ENCODE results near the gene LTB.
A peak's percentile ranks its signal among the peaks of the same experiment; 100 is the strongest.

LTB gene

DNA sequence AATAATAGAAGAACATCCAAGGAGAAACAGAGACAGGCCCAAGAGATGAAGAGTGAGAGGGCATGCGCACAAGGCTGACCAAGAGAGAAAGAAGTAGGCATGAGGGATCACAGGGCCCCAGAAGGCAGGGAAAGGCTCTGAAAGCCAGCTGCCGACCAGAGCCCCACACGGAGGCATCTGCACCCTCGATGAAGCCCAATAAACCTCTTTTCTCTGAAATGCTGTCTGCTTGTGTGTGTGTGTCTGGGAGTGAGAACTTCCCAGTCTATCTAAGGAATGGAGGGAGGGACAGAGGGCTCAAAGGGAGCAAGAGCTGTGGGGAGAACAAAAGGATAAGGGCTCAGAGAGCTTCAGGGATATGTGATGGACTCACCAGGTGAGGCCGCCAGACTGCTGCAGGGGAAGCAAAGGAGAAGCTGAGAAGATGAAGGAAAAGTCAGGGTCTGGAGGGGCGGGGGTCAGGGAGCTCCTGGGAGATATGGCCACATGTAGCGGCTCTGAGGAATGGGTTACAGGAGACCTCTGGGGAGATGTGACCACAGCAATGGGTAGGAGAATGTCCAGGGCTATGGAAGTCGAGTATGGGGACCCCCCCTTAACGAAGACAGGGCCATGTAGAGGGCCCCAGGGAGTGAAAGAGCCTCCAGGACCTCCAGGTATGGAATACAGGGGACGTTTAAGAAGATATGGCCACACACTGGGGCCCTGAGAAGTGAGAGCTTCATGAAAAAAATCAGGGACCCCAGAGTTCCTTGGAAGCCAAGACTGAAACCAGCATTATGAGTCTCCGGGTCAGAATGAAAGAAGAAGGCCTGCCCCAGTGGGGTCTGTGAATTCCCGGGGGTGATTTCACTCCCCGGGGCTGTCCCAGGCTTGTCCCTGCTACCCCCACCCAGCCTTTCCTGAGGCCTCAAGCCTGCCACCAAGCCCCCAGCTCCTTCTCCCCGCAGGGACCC, 7.8 kb downstream of the LTB start:
- DNase-seq: no peak

DNA sequence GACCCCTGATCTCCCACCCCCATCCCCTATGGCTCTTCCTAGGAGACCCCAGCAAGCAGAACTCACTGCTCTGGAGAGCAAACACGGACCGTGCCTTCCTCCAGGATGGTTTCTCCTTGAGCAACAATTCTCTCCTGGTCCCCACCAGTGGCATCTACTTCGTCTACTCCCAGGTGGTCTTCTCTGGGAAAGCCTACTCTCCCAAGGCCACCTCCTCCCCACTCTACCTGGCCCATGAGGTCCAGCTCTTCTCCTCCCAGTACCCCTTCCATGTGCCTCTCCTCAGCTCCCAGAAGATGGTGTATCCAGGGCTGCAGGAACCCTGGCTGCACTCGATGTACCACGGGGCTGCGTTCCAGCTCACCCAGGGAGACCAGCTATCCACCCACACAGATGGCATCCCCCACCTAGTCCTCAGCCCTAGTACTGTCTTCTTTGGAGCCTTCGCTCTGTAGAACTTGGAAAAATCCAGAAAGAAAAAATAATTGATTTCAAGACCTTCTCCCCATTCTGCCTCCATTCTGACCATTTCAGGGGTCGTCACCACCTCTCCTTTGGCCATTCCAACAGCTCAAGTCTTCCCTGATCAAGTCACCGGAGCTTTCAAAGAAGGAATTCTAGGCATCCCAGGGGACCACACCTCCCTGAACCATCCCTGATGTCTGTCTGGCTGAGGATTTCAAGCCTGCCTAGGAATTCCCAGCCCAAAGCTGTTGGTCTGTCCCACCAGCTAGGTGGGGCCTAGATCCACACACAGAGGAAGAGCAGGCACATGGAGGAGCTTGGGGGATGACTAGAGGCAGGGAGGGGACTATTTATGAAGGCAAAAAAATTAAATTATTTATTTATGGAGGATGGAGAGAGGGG, 8.8 kb downstream of the LTB start:
- no peak for DNase-seq

DNA sequence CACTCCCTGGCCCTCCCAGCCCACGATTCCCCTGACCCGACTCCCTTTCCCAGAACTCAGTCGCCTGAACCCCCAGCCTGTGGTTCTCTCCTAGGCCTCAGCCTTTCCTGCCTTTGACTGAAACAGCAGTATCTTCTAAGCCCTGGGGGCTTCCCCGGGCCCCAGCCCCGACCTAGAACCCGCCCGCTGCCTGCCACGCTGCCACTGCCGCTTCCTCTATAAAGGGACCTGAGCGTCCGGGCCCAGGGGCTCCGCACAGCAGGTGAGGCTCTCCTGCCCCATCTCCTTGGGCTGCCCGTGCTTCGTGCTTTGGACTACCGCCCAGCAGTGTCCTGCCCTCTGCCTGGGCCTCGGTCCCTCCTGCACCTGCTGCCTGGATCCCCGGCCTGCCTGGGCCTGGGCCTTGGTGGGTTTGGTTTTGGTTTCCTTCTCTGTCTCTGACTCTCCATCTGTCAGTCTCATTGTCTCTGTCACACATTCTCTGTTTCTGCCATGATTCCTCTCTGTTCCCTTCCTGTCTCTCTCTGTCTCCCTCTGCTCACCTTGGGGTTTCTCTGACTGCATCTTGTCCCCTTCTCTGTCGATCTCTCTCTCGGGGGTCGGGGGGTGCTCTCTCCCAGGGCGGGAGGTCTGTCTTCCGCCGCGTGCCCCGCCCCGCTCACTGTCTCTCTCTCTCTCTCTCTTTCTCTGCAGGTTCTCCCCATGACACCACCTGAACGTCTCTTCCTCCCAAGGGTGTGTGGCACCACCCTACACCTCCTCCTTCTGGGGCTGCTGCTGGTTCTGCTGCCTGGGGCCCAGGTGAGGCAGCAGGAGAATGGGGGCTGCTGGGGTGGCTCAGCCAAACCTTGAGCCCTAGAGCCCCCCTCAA, 9.9 kb downstream of the LTB start, which contains the start of gene LTA:
Gene LTA (plus strand): TSS at position 249 of the 871 bp plus-strand sequence. CDS start 454 bp downstream, at position 703.
- peak; percentile 82 for DNase-seq

DNA sequence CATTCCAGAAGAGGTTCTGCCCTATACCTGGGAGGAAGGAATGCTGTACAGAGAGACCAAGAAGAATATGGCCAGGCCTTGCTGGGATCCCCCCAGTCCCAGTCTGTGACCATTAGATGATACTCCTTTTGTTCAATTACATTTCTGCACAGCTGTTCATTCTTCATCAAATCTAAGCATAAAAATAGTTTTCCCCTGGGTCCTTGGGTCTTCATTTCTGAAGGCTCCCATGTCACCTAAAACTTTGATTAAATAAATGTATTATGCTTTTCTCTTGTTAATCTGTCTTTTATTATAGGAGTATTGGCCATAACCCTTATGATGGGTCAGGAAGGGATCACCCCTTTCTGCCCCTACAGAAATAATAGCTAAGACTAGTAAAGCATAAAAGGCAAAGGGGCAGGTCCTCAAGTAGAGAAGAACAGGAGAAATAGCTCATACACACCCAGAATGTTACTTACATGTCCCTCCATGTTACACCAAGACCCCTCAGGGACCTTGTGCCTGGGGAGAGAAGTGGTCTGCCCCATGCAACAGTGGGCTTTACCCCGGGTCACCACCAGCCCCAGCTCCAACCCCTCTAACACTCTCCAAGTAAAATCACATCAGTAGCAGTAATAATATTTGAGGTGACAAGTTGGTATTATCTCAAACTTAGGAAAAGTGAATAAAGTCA, 12.2 kb downstream of the LTB start:
- no peak for DNase-seq

DNA sequence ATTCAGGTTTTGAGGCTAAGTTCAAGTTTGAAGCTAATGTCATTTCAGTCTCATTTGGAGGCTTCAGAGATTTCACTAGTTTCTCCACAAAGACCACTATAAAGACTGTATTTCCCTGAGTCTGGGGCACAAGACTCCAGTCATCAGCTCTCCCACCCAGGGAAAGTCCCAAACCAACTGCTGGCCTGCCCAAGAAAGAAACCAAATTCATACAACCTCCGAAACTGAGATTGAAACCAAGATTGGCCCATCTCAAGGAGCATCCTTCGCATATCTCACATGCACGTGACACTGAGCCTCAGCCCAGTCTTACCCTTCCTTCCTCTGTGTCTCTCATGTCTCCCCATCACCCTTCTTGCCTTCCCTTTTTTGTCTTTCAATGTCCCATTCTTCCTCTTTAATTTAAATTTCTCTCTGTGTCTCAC, 13.7 kb downstream of the LTB start:
- peak; percentile 89 for DNase-seq

DNA sequence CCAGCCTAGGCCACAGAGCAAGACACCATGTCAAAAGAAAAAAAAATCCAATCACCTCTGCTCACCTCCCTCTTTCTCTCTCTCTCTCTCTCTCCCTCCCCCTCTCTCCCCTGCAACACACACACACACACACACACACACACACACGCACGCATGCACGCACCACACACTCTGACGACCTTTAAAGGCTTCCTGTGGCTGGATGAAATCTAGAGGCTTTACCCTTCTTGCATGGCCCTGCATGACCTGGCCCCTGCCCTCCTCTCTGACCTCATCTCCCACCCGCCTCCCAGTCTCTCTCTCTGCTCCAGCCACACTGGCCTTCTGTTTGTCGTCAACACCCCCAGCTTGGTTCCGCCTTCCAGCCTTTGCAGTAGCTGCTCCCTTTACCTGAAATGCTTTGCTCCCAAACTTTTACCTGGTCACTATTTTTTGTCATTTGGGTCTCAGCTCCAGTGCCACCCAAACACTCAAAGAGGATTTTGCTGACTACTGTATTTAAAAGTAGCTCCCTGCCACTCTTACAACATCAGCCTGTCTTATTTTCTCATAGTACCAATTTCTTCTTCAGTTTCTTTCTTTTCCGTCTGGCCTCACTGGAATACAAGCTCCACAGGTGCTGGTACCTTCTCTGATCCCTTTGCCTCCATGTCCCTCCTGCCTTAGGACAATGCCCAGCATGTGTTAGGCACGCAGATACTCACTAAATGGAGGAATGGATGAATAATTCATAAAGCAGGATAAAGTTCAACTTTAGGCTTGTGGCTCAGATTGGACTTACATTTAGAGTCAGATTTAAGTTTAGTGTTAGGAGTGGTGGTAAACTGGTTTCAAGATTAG, 14.5 kb downstream of the LTB start:
- DNase-seq: peak; percentile 56

DNA sequence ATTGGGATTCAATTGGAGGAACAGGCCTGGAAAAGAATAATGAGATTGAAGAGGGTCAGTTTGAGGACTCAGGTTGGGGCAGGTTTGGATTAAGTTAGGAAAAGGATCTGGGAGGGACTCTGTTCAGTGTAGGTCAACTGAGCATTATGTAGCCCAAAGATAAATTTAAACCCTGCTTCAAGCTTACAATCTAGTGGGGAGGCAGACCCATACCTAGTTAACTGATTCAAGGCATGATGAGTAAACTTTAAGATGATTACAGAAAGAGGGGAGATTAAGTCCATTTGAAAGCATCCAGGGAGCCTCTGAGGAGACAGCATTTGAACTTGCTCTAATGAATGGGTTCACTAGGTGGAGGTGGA, 21.5 kb downstream of the LTB start:
- no peak for DNase-seq

DNA sequence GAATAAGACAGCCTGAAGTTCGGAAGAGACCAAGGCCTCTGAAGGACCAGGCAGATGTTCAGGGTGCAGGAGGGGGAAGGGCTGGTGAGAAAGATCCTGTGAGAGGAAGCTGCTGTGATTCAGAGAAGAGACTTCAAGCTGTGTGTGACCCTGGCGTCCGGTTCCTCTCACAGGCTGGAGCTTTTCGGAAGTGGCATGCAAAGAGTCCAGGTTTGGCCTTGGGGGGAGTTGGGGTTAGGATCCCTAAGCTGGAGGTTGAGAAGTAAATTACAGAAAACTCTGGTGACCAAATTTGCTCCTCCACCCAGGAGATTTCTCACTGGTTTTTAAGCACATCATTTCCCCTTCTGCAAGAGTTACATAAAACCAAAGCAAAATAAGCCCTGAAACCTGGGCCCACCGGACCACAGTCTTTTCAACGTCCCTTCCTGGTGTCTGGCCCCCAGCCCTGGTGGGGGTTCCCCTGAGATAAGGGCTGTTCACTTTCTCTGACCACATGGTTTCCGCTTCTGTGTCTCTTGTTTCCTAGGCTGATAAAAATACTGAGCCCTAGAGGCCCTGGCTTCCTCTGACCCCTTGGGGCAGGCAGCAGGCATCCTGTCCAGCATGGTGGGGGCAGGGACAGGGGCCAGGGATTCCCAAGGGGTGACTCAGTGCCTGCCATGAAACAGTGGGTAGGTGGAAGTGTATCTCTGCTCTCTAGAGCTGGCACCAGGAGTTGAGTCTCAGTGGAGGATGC, 22.1 kb downstream of the LTB start:
- DNase-seq: peak; percentile 66

DNA sequence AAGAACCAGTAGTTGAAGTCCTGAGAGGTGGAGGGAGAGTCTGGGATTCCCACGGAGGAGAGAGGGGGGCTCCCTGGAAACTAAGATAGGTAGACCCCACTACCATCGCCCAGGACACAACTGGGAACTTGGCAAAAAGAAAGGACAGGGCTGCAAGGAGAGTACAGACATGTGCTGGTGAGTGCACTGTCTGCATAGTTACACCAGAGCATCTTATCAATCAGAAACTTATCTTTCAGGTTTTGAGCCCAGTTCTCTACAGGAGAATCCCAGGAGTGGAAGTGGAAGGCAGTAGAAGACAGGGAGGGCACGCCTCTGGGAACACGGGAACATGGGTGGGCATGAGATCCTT, 22.6 kb downstream of the LTB start:
- no peak for DNase-seq

DNA sequence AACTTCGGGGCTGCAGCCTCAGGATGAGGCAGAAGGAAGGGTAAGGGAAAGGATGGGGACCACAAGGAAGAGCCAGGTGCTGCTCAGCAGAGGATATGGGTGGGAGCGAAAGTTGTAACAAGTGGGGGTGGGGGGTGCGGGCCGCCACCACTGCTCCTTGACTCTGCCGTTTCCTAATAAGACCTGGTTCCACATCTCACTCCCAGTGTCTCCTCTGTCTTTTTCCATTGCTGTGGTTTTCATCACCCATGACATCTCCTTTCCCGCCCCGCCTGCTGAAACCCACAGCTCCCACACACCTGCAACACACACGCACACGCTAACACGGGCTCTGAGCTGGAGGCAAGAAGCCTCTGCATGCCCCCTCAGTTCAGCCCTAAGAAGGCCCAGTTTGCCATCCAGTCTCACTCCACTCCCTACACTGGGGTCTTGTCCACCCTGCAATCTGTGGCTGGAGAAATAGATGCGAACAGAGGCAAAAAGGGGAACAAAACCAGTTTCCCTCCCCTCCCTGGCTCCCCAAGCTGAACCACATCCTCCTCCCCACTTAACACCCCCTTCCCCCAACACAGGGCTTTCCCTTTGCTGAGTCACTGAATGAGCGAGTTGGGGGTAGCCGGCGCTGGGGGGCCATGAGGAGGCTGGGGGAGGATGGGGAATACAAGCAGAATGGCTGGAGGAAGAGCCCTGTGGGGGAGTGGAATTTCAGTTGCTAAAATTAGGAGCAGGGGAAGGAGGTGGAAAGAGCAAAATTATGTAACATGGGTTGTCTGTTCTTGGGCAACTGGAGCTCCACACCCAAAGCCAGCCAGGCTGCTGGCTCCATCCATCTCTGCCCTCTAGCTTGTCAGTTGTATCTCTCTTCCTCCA, 23.4 kb downstream of the LTB start:
- peak; percentile 72 for DNase-seq

DNA sequence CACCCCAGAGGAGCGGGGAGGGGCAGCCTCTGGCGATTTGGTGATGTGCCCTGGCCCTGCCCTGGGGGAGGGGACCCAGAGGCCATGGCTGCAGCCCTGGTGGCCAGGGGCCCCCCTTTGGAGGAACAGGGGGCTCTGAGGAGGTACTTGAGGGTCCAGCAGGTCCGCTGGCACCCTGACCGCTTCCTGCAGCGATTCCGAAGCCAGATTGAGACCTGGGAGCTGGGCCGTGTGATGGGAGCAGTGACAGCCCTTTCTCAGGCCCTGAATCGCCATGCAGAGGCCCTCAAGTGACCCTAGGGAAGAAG, 24.0 kb downstream of the LTB start:
- no peak for DNase-seq

DNA sequence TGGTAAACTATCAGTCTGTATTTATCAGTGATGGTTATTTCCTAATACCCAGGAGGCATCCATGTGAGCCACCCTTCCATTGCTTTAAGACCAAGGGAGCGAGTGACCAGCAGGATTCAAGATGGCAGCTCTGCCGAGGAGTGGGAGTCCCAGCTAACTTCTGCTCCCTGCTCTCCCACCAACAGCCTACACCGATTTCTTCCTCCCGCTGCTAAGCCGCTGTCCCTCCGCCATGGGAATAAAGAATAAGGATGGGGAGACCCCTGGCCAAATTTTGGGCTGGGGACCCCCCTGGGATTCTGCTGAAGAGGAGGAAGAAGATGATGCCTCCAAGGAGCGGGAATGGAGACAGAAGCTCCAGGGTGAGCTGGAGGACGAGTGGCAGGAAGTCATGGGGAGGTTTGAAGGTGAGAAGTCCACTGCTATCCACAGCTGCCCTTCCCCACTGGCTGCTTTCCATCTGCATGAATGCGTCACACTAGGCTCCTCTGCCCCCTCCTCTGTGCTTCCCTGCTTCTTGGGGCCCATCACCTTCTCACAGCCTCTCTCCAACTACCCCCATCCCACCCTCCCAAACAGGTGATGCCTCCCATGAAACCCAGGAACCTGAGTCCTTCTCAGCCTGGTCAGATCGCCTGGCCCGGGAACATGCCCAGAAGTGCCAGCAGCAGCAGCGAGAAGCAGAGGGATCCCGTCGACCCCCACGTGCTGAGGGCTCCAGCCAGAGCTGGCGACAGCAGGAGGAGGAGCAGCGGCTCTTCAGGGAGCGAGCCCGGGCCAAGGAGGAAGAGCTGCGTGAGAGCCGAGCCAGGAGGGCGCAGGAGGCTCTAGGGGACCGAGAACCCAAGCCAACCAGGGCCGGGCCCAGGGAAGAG, 24.5 kb downstream of the LTB start:
- no peak for DNase-seq

DNA sequence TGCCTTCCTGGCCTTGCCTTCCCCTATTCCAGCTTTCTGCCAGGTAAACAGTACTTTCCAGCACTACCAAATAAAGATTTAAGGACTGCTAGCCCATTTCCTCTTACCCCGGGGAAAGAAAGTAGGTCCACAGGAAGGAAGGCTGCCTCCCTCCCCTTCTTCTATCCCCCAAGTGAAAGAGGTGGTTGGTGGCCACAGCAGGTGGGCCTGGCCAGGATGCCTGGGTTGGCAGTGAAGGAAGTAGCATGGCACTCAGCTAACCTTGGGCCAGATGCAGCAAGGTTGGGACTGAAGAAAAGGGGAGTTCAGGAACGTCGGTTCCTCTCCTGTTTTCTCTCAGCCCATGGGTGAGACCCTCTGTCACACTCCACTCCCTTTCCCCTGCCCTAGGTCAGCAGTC, 25.9 kb downstream of the LTB start:
- DNase-seq: no peak

DNA sequence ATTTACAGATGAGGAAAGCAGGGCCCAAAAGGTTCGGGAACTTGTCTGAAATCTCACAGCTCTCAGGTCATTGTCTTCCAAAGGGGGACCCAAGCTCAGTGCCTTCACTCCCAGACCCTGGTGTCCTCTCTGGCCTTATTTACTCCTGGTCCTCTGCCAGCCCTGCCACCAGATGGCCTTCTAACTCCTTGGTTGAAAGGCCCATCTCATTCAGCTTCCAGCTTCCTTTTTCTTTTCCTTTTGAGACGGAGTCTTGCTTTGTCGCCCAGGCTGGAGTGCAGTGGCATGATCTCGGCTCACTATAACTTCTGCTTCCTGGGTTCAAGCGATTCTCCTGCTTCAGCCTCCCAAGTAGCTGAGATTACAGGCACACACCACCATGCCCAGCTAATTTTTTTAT, 30.9 kb downstream of the LTB start:
- peak; percentile 79 for DNase-seq

DNA sequence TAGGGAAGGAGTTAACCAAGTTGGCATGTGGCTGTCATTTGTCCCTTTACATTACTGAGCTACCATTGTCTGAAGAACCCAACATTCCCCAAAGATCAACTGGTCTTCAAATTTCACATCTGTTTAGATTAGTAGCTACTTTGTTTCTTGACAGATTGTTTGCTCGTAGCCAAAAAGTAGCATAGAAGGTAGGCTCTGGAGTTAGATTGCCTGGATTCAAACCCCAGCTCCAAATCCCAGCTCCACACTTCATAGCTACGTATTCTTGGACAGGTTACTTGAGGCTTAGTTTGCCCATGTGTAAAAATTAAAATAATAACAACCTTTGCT, 33.7 kb downstream of the LTB start:
- no peak for DNase-seq

DNA sequence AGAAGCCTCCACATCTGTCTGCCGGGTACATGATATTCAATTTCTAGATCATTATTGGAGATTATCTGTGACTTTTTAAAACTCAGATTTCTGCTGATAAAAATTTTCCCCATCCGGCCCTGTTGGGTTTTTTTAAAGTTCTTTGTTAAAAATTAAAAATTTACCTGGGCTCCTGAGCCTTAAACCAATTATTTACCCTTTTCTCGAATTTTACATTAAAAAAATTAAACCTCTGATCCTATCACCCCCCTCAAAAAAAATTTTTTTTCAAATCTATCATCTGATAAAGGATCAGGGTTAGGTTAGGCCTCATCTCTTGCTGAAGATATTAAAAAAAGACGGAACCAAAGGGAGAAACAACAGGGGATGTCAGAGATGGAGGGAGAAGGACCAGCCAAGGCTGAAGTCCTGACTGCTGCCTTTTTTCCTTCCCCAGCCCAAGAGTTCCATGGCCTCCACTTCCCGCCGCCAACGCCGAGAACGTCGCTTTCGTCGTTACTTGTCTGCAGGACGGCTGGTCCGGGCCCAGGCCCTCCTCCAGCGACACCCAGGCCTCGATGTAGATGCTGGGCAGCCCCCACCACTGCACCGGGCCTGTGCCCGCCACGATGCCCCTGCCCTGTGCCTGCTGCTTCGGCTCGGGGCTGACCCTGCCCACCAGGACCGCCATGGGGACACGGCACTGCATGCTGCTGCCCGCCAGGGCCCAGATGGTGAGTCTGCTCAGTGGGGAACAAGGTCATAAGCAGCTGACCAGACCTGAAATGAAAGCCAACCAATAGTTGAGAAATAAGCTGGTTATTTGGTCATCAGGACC, 34.3 kb downstream of the LTB start:
- DNase-seq: no peak

DNA sequence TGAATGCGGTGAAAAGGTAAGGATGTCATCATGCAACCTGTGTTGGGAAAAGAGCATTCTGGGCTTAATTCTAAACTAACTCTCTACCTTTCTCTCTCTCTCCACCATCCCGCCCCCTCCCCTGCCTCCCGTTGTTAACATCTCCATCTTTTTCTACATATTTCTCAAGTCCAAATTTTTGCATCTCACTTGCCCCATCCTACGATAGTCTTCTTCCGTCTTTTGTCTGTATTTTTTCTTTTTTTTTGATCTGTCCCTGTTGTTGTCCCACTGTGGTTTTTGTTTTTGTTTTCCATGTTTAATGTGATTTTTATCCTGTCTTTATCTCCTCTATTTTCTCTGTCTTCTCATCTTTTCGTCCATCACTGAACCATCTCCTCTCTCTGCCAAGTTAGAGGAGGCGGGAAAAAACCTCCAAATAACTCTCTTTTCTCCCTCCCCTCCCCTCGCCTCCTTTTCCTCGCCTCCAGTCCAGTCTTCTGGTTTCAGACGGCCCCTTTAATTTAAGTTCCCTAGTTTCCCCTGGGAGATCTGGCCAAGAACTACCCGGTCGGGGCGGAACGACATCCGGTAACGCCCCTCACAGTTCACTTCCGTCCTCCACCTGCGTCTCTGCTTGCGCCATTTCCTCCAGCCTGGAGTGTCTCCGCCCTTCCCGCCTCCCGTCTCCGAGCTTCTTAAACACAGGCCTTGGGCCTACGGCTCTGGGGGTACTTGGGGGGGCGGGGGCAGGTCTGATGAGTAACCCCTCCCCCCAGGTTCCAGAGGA, 35.1 kb downstream of the LTB start, which contains the start of gene NFKBIL1:
Gene NFKBIL1 (plus strand): TSS at position 651 of the 769 bp plus-strand sequence. CDS start 87 bp downstream, at position 738.
- DNase-seq: peak; percentile 92
